ENCODE measurements around the gene USP24.
A peak's percentile ranks its signal among the peaks of the same experiment; 100 is the strongest.
"Not testable (repeated sequence)": the region's sequence is repeated elsewhere in the genome, so short reads cannot be mapped to it uniquely, and the experiment has no call there.

USP24 gene

DNA sequence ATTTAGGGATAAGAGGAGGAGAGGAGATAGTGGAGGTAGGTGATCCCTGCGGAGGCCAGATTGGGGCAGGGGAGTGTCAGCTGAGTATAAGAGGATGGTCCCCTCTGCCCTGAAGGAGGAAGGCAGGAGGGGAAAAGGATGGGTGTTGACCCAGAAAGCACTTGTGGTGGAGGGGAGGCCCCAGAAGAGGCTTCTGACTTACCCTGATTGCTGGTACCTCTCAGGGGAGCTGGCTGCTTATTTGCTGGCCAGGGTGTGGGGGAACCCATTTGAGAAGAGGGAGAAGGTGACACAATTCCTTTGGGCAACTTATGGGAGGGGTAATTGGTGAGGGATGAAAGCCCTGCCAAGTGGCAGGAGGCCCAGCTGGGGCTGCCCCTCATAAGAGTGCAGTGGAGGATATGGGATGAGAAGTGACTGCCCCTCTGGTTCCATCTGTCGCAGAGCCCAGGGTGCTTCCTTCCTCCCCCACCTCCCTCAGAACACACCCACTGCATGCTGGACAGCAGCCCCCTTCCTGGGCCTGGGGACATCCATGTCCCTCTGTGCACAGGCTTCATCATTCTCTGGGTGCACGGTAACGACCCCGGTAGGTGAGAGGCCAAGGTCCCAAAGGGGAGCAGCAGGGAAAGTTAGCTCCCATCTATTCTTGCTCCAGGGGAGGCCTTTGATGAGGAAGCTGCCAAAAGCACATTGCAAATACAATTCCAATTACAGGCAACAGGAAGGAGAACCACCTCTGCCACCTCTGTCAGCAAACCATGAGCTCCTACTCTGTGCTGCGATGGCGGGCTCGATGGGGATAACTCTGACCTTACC lies 177.2 kb downstream of the USP24 start:
- DNase-seq (ENCODE audit: low spot score): no peak

DNA sequence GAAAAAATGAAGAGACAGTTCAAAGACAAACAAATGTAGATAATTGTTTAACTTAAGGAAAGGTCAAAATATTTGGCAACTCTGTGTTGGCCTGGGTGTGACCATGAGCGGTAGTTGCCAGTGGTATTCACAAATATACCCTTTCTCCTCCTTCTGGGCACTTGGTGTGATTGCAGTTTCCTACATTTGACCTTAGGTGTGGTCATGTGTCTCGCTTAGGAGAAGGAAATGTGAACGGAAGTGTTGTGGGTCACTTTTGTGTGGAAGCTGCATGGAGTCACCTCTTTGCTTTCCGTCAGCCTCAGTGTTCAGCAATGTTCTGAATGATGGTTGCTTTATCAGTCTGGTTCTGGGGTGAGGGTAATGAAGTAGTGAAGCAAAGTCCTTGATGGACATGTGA lies 179.3 kb downstream of the USP24 start:
- DNase-seq (ENCODE audit: low spot score): no peak

DNA sequence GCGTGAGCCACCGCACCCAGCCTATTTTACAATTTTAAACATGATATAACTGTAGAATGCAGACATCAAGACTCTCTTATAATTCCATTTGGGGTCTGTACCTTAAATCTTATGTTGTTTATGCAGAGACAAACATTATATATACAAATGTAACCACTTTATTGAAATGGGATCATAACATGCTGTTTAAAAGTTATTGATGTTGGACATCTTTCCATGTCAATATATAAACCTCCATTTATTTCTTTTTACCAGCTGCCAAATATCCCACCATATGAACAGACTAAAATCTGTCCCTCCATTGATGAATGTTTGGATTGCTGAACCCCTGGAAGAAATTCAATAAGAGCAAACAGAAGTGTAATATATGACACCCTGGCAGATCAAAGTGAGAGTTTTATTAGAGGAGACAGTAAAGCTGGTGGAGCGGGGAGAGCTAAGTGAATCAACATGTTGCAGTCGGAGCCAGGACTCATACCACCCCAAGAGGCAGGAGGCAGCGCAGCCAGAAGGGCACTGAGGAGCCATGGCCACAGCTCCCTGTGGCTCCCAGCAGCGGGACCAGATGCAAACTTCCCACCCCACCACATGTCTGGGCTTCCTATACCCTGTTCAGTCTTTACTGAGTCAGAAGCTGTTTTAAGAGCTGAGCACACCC lies 180.6 kb downstream of the USP24 start:
- DNase-seq (ENCODE audit: low spot score): no peak

DNA sequence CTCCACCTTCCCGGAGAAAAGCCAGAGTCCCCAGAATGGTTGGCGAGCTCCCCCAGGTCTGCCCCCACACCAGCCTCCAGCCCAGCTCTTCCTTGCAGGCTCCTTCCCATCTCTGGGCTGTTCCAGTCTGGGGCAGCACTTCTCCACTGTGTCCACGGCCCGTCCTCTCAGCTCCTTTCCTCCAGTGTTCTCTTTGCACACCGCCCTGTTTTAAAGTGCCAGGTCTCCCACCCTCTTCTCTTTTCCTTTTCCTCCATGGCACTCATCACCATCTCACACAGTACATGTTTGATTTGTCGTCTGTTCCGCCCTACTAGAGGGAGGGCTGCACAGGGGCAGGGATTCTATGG lies 181.9 kb downstream of the USP24 start:
- DNase-seq (ENCODE audit: low spot score): no peak

DNA sequence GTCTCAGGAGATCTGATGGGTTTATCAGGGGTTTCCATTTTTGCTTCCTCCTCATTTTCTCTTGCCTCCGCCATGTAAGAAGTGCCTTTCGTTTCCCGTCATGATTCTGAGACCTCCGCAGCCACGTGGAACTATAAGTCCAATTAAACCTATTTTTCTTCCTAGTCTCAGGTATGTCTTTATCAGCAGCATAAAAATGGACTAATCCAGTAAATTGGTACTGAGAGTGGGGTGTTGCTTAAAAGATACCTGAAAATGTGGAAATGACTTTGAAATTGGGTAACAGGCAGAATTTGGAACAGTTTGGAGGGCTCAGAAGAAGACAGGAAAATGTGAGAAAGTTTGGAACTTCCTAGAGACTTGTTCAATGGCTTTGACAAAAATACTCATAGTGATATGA lies 184.1 kb downstream of the USP24 start:
- not testable (repeated sequence) for DNase-seq (ENCODE audit: low spot score)

DNA sequence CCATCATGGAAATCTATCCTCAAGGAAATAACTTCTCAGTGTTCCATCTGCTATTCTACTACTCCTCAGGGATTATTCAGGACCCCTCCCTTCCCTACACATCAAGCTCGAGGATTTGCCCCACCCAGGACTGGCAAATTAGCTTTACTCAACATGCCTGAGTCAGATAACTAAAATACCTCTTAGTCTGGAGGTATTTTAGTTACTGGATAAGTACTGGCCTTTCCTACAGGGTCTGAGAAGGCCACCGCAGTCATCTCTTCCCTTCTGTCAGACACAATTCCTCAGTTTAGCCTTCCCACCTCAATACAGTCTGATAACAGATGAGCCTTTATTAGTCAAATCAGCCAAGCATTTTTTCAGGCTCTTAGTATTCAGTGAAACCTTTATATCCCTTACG lies 188.5 kb downstream of the USP24 start:
- not testable (repeated sequence) for DNase-seq (ENCODE audit: low spot score)

DNA sequence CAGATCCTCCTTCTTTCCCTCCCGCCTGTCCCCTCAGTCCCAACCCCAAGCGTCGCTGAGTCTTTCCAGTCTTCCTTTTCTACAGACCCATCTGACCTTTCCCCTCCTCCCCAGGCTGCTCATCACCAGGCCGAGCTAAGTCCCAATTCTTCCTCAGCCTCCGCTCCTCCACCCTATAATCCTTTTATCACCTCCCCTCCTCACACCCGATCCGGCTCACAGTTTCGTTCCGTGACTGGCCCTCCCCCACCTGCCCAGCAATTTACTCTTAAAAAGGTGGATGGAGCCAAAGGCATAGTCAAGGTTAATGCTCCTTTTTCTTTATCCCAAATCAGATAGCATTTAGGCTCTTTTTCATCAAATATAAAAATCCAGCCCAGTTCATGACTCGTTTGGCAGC lies 191.0 kb downstream of the USP24 start:
- DNase-seq (ENCODE audit: low spot score): not testable (repeated sequence)

DNA sequence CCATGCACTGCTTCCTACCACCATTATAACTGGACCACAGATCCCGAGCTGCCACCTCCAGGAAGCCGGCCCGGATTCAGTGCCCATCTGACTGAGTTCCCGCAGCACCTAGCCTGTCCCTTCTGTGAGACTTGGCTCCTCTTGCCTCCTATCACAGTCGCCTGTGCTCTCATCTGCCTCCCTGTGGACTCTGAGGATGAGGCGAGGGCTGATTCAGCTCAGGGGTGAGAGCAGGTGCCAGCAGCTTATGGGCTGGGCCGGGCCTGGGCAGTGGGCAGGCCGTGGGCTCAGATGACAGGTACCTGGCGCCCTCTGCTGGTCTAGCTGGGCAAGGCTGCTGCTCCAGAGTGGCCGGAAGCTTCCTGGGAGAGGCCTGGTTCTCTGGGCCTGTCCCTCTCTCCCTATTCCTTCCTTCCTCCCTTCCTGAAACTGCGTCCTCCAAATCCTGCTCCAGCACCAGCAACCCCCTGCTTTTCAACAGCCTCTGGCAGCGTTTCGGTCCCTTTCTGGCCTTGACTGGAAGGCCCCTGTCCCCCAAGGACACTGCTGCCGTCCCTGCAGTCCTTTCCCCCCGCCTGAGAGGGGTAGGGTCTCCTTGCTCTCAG lies 193.1 kb downstream of the USP24 start:
- DNase-seq (ENCODE audit: low spot score): peak; percentile 95

DNA sequence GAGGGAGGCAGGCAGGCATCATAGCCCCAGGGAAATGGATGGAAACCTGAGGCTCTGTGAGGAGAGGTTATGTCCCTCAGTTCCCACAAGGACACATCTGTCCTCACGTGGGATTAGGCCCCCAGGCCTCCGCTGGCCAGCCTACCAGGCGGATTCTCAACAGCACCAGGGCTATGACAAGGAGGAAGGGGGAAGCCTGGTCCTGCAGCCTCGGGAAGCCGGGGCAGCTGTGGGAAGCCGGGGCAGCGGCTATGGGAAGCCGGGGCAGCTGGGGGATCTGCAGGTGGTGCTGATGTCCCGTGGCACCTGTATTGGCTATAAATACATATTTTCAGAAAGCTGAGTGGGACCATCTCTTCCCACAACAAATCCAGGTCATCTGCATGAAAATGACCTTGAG lies 196.8 kb downstream of the USP24 start:
- no peak for DNase-seq (ENCODE audit: low spot score)
